H1 (cell line): ENCODE results near the gene EFNA3. TPM values are rescaled to one million over a fixed set of nuclear protein-coding genes. Genes with fewer than 3 reads are reported as not detected.

Experiments used
- CTCF ChIA-PET: fragments of 300-600 bp; sonication (Branson Sonifier 250); formaldehyde crosslinking; loops from one replicate; lab custom pipeline; 2021; ENCODE audit not compliant: partially characterized antibody; lab: Charles Lee
- POLR2A ChIA-PET: fragments of 300-600 bp; sonication (Branson Sonifier 250); formaldehyde crosslinking; loops from one replicate; lab custom pipeline; 2021; ENCODE audit warnings: inconsistent platforms; ENCODE audit not compliant: partially characterized antibody; lab: Charles Lee
- DNase-seq, 2 experiments: peaks; one replicate each; pipeline versions ENCODE4 v3.0.0 to v3.0.0-alpha.2; 2010 to 2022; ENCODE audit warnings: low spot score in 2 of 2, low read depth in 1 of 2, mixed read lengths in 1 of 2
- FAIRE-seq: peaks from 2 replicates; lab custom pipeline; 2011; peaks lifted over from hg19 to GRCh38; lab: Jason Lieb, UNC
- H2AFZ ChIP-seq: 2 replicates; pipeline ENCODE4 v1.8.1; 2012; ENCODE audit warnings: low read length, inconsistent platforms
- H2AK5ac ChIP-seq: 2 replicates; pipeline ENCODE4 v1.6.1; 2013; ENCODE audit warnings: low read depth, low read length
- H2BK120ac ChIP-seq: replicated peaks from 2 replicates; pipeline ENCODE3; 2013; ENCODE audit warnings: low read depth, low read length, inconsistent platforms
- H2BK12ac ChIP-seq: 2 replicates; pipeline ENCODE4 v1.6.1; 2013; ENCODE audit warnings: low read depth, low read length
- H2BK15ac ChIP-seq: 2 replicates; pipeline ENCODE4 v1.6.1; 2013; ENCODE audit warnings: low read length
- H2BK20ac ChIP-seq: 2 replicates; pipeline ENCODE4 v1.6.1; 2013; ENCODE audit warnings: low read length
- H2BK5ac ChIP-seq: 2 replicates; pipeline ENCODE4 v1.6.1; 2013; ENCODE audit warnings: low read depth, low read length
- H3K14ac ChIP-seq: 2 replicates; pipeline ENCODE4 v1.6.1; 2013; ENCODE audit warnings: inconsistent platforms; ENCODE audit not compliant: insufficient read length
- H3K18ac ChIP-seq: 2 replicates; pipeline ENCODE4 v1.6.1; 2013; ENCODE audit warnings: low read length; ENCODE audit errors: extremely low read depth
- H3K23ac ChIP-seq: 2 replicates; pipeline ENCODE4 v1.6.1; 2013; ENCODE audit warnings: inconsistent platforms; ENCODE audit not compliant: insufficient read length
- H3K23me2 ChIP-seq: 2 replicates; pipeline ENCODE4 v1.6.1; 2013; ENCODE audit warnings: low read depth, low read length
- H3K27ac ChIP-seq: 2 replicates; pipeline ENCODE4 v1.6.1; 2011; ENCODE audit warnings: low read depth, low read length, inconsistent platforms
- H3K27me3 ChIP-seq, 4 experiments: replicated peaks in 1 of 4; 1 replicate in 1 of 4; 2 replicates in 3 of 4; pipeline versions ENCODE4 v1.6.1 to v1.8.1; 2011 to 2013; ENCODE audit warnings: low read length in 3 of 4, mild to moderate bottlenecking in 3 of 4, inconsistent platforms in 2 of 4, mixed read lengths in 2 of 4, moderate library complexity in 1 of 4; ENCODE audit not compliant: control insufficient read depth in 3 of 4, insufficient read depth in 3 of 4; ENCODE audit errors: extremely low read depth in 1 of 4
- H3K36me3 ChIP-seq, 4 experiments: 2 replicates each; pipeline versions ENCODE4 v1.6.1 to v1.8.1; 2011 to 2013; ENCODE audit warnings: mild to moderate bottlenecking in 4 of 4, low read length in 3 of 4, moderate library complexity in 2 of 4, control low read depth in 1 of 4, inconsistent platforms in 1 of 4; ENCODE audit not compliant: insufficient read depth in 4 of 4, control insufficient read depth in 2 of 4
- H3K4ac ChIP-seq: replicated peaks from 2 replicates; pipeline ENCODE3; 2013; ENCODE audit warnings: low read length, low read depth, mixed read lengths, inconsistent platforms; ENCODE audit not compliant: insufficient read length
- H3K4me1 ChIP-seq, 4 experiments: replicated peaks in 1 of 4; 1 replicate in 1 of 4; 2 replicates in 3 of 4; pipeline versions ENCODE4 v1.6.1 to v1.8.1; 2011 to 2013; ENCODE audit warnings: low read length in 3 of 4, inconsistent platforms in 2 of 4, mixed read lengths in 1 of 4; ENCODE audit not compliant: insufficient read depth in 4 of 4, control insufficient read depth in 3 of 4
- H3K4me2 ChIP-seq, 2 experiments: 2 replicates each; pipeline versions ENCODE4 v1.6.1 to v1.8.1; 2011 to 2013; ENCODE audit warnings: low read depth in 2 of 2, low read length in 2 of 2, control low read depth in 1 of 2, inconsistent platforms in 1 of 2, mild to moderate bottlenecking in 1 of 2; ENCODE audit not compliant: insufficient read depth in 1 of 2
- H3K4me3 ChIP-seq, 4 experiments: fragments of 200-600, 300-600 bp in 1 of 4; sonication (generic), shearing (Covaris generic), sonication (Bioruptor Twin) in 1 of 4; 2 replicates each; pipeline versions ENCODE4 v1.5.1 to v1.8.1; 2011 to 2016; ENCODE audit warnings: low read length in 4 of 4, low read depth in 3 of 4, control low read depth in 2 of 4, inconsistent platforms in 2 of 4, mild to moderate bottlenecking in 2 of 4, mixed read lengths in 1 of 4, moderate library complexity in 1 of 4; ENCODE audit not compliant: insufficient read depth in 2 of 4; ENCODE audit errors: extremely low read depth in 1 of 4
- H3K56ac ChIP-seq: replicated peaks from 2 replicates; pipeline ENCODE3; 2013; ENCODE audit warnings: low read depth, mild to moderate bottlenecking, mixed read lengths, low read length, inconsistent platforms; ENCODE audit not compliant: insufficient read length
- H3K79me1 ChIP-seq: 2 replicates; pipeline ENCODE4 v1.6.1; 2013; ENCODE audit warnings: low read depth, low read length, control low read depth
- H3K79me2 ChIP-seq, 2 experiments: 2 replicates each; pipeline versions ENCODE4 v1.6.1 to v1.8.1; 2012 to 2013; ENCODE audit warnings: low read length in 2 of 2, mild to moderate bottlenecking in 2 of 2, inconsistent platforms in 1 of 2; ENCODE audit not compliant: insufficient read depth in 2 of 2, control insufficient read depth in 1 of 2
- H3K9ac ChIP-seq, 4 experiments: replicated peaks in 1 of 4; 1 replicate in 1 of 4; 2 replicates in 3 of 4; pipeline versions ENCODE4 v1.6.1 to v1.8.1; 2011 to 2013; ENCODE audit warnings: low read depth in 3 of 4, low read length in 3 of 4, control low read depth in 2 of 4, mild to moderate bottlenecking in 2 of 4, moderate library complexity in 2 of 4, inconsistent platforms in 1 of 4; ENCODE audit errors: extremely low read depth in 1 of 4
- H3K9me3 ChIP-seq, 2 experiments: 2 replicates each; pipeline versions ENCODE4 v1.6.1 to v1.8.1; 2012 to 2013; ENCODE audit warnings: mild to moderate bottlenecking in 2 of 2, moderate library complexity in 2 of 2, control low read depth in 1 of 2, inconsistent platforms in 1 of 2, low read depth in 1 of 2, low read length in 1 of 2, mixed read lengths in 1 of 2; ENCODE audit not compliant: insufficient read depth in 2 of 2
- H4K20me1 ChIP-seq, 2 experiments: replicated peaks in 1 of 2; 2 replicates each; pipeline versions ENCODE3 to v1.8.1; 2011 to 2013; ENCODE audit warnings: inconsistent platforms in 2 of 2, low read length in 2 of 2, mild to moderate bottlenecking in 1 of 2; ENCODE audit not compliant: insufficient read depth in 2 of 2, control insufficient read depth in 1 of 2
- H4K5ac ChIP-seq: 2 replicates; pipeline ENCODE4 v1.6.1; 2013; ENCODE audit warnings: low read length, low read depth, mixed read lengths, inconsistent platforms; ENCODE audit not compliant: insufficient read length
- H4K8ac ChIP-seq: 2 replicates; pipeline ENCODE4 v1.8.0; 2013; ENCODE audit warnings: mild to moderate bottlenecking, moderate library complexity, low read length, inconsistent platforms; ENCODE audit not compliant: insufficient read depth; ENCODE audit errors: extremely low read depth
- H4K91ac ChIP-seq: replicated peaks from 2 replicates; pipeline ENCODE3; 2013; ENCODE audit warnings: low read length, mixed read lengths, inconsistent platforms; ENCODE audit not compliant: insufficient read length
- BACH1 ChIP-seq: IDR thresholded peaks from 2 replicates; pipeline ENCODE4 v1.6.1; 2012; ENCODE audit warnings: low read length, improper control_type of control experiment
- NRF1 ChIP-seq: IDR thresholded peaks from 2 replicates; pipeline ENCODE4 v1.6.1; 2011; ENCODE audit warnings: mild to moderate bottlenecking, low read depth, low read length, improper control_type of control experiment
- POLR2AphosphoS5 ChIP-seq: IDR thresholded peaks from 2 replicates; pipeline ENCODE4 v1.6.1; 2011; ENCODE audit warnings: low read depth, low read length
- RNF2 ChIP-seq: fragments of 200-900, 300-1000 bp; sonication (generic); IDR thresholded peaks from 2 replicates; pipeline ENCODE4 v1.7.1; 2016; ENCODE audit warnings: borderline replicate concordance, low read depth, mild to moderate bottlenecking, antibody characterized with exemption, low read length; ENCODE audit not compliant: poor library complexity, severe bottlenecking; ENCODE audit errors: missing control alignments
- SIRT6 ChIP-seq: IDR thresholded peaks from one replicate; pipeline ENCODE4 v1.7.1; 2012; ENCODE audit warnings: low read length, inconsistent platforms
- TAF1 ChIP-seq: IDR thresholded peaks from 2 replicates; pipeline ENCODE4 v1.6.1; 2011; ENCODE audit warnings: mild to moderate bottlenecking, low read depth, low read length
- TAF7 ChIP-seq: optimal IDR thresholded peaks from 2 replicates; pipeline ENCODE3; 2011; ENCODE audit warnings: low read depth, mild to moderate bottlenecking, inconsistent platforms, low read length, moderate library complexity, borderline replicate concordance
- ZNF274 ChIP-seq: IDR thresholded peaks from 2 replicates; pipeline ENCODE4 v1.7.0; 2012; ENCODE audit warnings: low read length, borderline replicate concordance; ENCODE audit errors: extremely low read depth
- WGBS, 2 experiments: shearing (Covaris generic) in 1 of 2; methylation state at CpG; one replicate each; pipeline versions ENCODE4 v1.1.6 to v1.1.7; 2013 to 2015; ENCODE audit warnings: low lambda C conversion rate in 2 of 2, mixed read lengths in 2 of 2, inconsistent platforms in 1 of 2, low coverage in 1 of 2, missing lambda C conversion rate in 1 of 2; ENCODE audit not compliant: insufficient replicate concordance in 2 of 2, insufficient coverage in 1 of 2, insufficient read length in 1 of 2; ENCODE audit errors: extremely low coverage in 1 of 2, missing lambda C conversion rate in 1 of 2; 5-methylcytosine and 5-hydroxymethylcytosine counted together
- polyA plus RNA-seq, 7 experiments: library from polyadenylated mRNA; depleted of rRNA in 3 of 7; stranded (reverse) in 5 of 7; unstranded in 2 of 7; fragments of >200 nt in 5 of 7; fragments of 200-250 nt in 2 of 7; gene quantifications; 1 replicate in 5 of 7; 2 replicates in 1 of 7; 4 replicates in 1 of 7; pipeline versions ENCODE4 v1.2.1 to v1.2.3, GENCODE V29; 2011 to 2013; ENCODE audit warnings: missing spikeins in 2 of 7, mixed read lengths in 2 of 7
- total RNA-seq: library from RNA; stranded (reverse); fragmentation: NEBNext Ultra II Directional; extraction: Animal tissue kit (Norgen Biotek cat#: 25700); gene quantifications from 2 replicates; pipeline ENCODE4 v1.2.1, GENCODE V29; 2021
- TF ChIP-seq, protein P1 (sequence below), 3 experiments: IDR thresholded peaks; 1 replicate in 2 of 3; 2 replicates in 1 of 3; pipeline versions ENCODE4 v1.5.1 to v1.6.1; 2011; ENCODE audit warnings: low read length in 3 of 3, mild to moderate bottlenecking in 3 of 3, inconsistent platforms in 2 of 3, low read depth in 1 of 3, moderate library complexity in 1 of 3; ENCODE audit not compliant: insufficient read depth in 1 of 3; ENCODE audit errors: control extremely low read depth in 1 of 3

The EFNA3 gene
- total and polyA plus RNA-seq, 2 of the 8 experiments (the other 6 are each of a cell fraction or from before 2014, with no cell fraction given) = 10.8 to 13.8 TPM

- Histone ChIP-seq H3K4me2 (peak within 1 kb of the TSS; percentile 79 to 92), H3K9me3 (no peaks in the 10 kb centered on the region), H3K79me2 (peaks cover 0 to 2% of the 10 kb centered on the region in 2 experiments; a peak in 1 of 4 replicates), H3K27me3 (no peaks in the 10 kb centered on the region), H3K4ac (peak within 1 kb of the TSS; percentile 63), H2BK20ac (no peak within 1 kb of the TSS), H3K27ac (peak within 1 kb of the TSS; percentile 61; the same call in 1 of the 2 replicates), H3K36me3 (peaks cover 0 to 4% (median under 1%) of the 10 kb centered on the region in 4 experiments; a peak in 2 of 8 replicates), H3K23ac (no peak within 1 kb of the TSS), H2BK5ac (peak within 1 kb of the TSS; percentile 98), H4K91ac (peak within 1 kb of the TSS; percentile 86), H3K4me1 (peaks cover 4 to 26% (median 10%) of the 10 kb centered on the region in 4 experiments; a peak in 5 of 7 replicates), H3K18ac (peak within 1 kb of the TSS; percentile 98), H4K8ac (peak within 1 kb of the TSS; percentile 90), H2BK15ac (peak within 1 kb of the TSS; percentile 94), H3K79me1 (no peaks in the 10 kb centered on the region; the same call in 1 of the 2 replicates), H2BK120ac (no peak within 1 kb of the TSS), H4K5ac (peak within 1 kb of the TSS; percentile 98), H3K9ac (peak within 1 kb of the TSS; percentile 56 to 75 (median 72)), H2BK12ac (peak within 1 kb of the TSS; percentile 86; the same call in 1 of the 2 replicates), H3K23me2 (peaks cover 10% of the 10 kb centered on the region; the same call in 1 of the 2 replicates), H4K20me1 (no peaks in the 10 kb centered on the region), H2AK5ac (no peak within 1 kb of the TSS), H3K56ac (peak within 1 kb of the TSS; percentile 85), H3K4me3 (peak within 1 kb of the TSS; percentile 67 to 89 (median 85)), H3K14ac (no peak within 1 kb of the TSS), H2AFZ (peak within 1 kb of the TSS; percentile 59; the same call in 1 of the 2 replicates)
- peak; percentile 76 to 97 for DNase-seq
- ChIA-PET CTCF (interaction anchor here (1.2 to 14.2 kb wide), 4 partner anchors 15 to 44 kb away, joined by 3 to 187 read pairs (median 40); partner anchors contain the start of genes KRTCAP2 and TRIM46), POLR2A (interaction anchor here (0.6 to 2.4 kb wide), 15 partner anchors 9 to 91 kb away, joined by 3 to 14 read pairs (median 4); partner anchors contain the start of genes KRTCAP2, MTX1 and THBS3)
- FAIRE-seq = no peak
- WGBS, 2 experiments = 1% methylated on average over 49 of the region's 52 CpGs; no CpG with 5 or more reads in 1 of the 2 experiments
- no peak for TF ChIP-seq BACH1
- TF ChIP-seq SIRT6 = no peak
- TF ChIP-seq, protein P1, sequence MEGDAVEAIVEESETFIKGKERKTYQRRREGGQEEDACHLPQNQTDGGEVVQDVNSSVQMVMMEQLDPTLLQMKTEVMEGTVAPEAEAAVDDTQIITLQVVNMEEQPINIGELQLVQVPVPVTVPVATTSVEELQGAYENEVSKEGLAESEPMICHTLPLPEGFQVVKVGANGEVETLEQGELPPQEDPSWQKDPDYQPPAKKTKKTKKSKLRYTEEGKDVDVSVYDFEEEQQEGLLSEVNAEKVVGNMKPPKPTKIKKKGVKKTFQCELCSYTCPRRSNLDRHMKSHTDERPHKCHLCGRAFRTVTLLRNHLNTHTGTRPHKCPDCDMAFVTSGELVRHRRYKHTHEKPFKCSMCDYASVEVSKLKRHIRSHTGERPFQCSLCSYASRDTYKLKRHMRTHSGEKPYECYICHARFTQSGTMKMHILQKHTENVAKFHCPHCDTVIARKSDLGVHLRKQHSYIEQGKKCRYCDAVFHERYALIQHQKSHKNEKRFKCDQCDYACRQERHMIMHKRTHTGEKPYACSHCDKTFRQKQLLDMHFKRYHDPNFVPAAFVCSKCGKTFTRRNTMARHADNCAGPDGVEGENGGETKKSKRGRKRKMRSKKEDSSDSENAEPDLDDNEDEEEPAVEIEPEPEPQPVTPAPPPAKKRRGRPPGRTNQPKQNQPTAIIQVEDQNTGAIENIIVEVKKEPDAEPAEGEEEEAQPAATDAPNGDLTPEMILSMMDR (IDR thresholded peaks at IDR 0.05; ENCODE audit: control extremely low read depth in 1 of 3, insufficient read depth in 1 of 3, low read depth in 1 of 3, low read length in 3 of 3) = peak in 1 of 3 experiments; percentile 28; a peak in 2 of 4 replicates
- 0 out of 2 replicates have a peak, but pooled peaks have one; percentile 18 for TF ChIP-seq NRF1
- TF ChIP-seq ZNF274 = no peak
- peak; percentile 65 for TF ChIP-seq POLR2AphosphoS5
- TF ChIP-seq TAF1 = peak; percentile 79
- TF ChIP-seq TAF7 = no peak
- TF ChIP-seq RNF2 = no peak
These were observed 56.9 kb downstream of the EFNA3 start, which contains the start of gene SLC50A1 for GRCh38 chr1:155135415-155136028. SLC50A1 (plus strand) TSS chr1:155135852; CDS start chr1:155135912, 60 bp downstream.
